OCI-LY7 (cell line): ENCODE measurements around the gene COL18A1.

Source experiments
- EZH2phosphoT487 ChIP-seq: fragments of 200-600 bp; sonication (generic); IDR thresholded peaks from 2 replicates; pipeline ENCODE4 v1.6.1; 2018; ENCODE audit warnings: low read depth, borderline replicate concordance, mild to moderate bottlenecking, mixed run types, antibody characterized with exemption, low read length, moderate library complexity, mixed read lengths
- TF ChIP-seq, protein P1 (sequence below): fragments of 200-600 bp; sonication (generic); conservative IDR thresholded peaks from 2 replicates; pipeline ENCODE4 v1.5.1; 2014; ENCODE audit warnings: mild to moderate bottlenecking, antibody characterized with exemption, low read length, moderate library complexity, mixed read lengths

DNA sequence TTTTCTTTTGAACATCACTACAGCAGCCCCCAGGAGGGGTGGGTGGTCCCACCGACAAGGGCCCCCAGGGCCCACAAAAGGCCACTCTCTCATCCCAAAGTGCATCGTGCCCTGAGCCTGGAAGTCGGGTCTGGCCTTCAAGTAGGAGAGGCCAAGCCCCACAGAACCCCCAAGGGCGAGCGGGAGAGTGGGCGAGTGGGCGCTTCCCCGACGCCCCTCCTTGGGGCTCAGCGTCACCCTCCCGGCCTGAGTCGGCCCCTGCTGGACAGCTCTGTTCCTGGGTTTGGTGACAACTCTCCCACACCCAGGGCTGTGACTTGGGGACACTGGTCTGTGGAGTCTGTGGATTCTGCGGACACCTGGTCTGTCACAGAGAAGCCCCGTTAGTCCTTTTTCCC, 42.2 kb upstream of the COL18A1 start:
- TF ChIP-seq, protein P1, sequence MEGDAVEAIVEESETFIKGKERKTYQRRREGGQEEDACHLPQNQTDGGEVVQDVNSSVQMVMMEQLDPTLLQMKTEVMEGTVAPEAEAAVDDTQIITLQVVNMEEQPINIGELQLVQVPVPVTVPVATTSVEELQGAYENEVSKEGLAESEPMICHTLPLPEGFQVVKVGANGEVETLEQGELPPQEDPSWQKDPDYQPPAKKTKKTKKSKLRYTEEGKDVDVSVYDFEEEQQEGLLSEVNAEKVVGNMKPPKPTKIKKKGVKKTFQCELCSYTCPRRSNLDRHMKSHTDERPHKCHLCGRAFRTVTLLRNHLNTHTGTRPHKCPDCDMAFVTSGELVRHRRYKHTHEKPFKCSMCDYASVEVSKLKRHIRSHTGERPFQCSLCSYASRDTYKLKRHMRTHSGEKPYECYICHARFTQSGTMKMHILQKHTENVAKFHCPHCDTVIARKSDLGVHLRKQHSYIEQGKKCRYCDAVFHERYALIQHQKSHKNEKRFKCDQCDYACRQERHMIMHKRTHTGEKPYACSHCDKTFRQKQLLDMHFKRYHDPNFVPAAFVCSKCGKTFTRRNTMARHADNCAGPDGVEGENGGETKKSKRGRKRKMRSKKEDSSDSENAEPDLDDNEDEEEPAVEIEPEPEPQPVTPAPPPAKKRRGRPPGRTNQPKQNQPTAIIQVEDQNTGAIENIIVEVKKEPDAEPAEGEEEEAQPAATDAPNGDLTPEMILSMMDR, result no peak
- TF ChIP-seq EZH2phosphoT487, result no peak
